H9 (cell line): ENCODE results near the gene DCTN3. TPM values are rescaled to one million over a fixed set of nuclear protein-coding genes. Genes with fewer than 3 reads are reported as not detected.

Experiments used
- DNase-seq: peaks from one replicate; pipeline ENCODE4 v3.0.0-alpha.2; 2017
- H2AFZ ChIP-seq: one replicate; pipeline ENCODE4 v1.6.1; 2013; ENCODE audit warnings: mild to moderate bottlenecking, low read length, control low read depth, moderate library complexity
- H2AK5ac ChIP-seq: 2 replicates; pipeline ENCODE4 v1.6.1; 2013; ENCODE audit warnings: low read length, control low read depth, mixed read lengths; ENCODE audit not compliant: insufficient read length
- H2BK120ac ChIP-seq: one replicate; pipeline ENCODE4 v1.6.1; 2013; ENCODE audit warnings: low read depth, mild to moderate bottlenecking, low read length, control low read depth, inconsistent platforms; ENCODE audit not compliant: poor library complexity, severe bottlenecking
- H2BK12ac ChIP-seq: 2 replicates; pipeline ENCODE4 v1.6.1; 2013; ENCODE audit warnings: low read length, control low read depth, mixed read lengths, low read depth; ENCODE audit not compliant: insufficient read length
- H2BK15ac ChIP-seq: 2 replicates; pipeline ENCODE4 v1.6.1; 2013; ENCODE audit warnings: low read depth, low read length, control low read depth
- H2BK20ac ChIP-seq: one replicate; pipeline ENCODE4 v1.6.1; 2013; ENCODE audit warnings: low read depth, mild to moderate bottlenecking, low read length, control low read depth, inconsistent platforms; ENCODE audit not compliant: poor library complexity, severe bottlenecking
- H2BK5ac ChIP-seq: 2 replicates; pipeline ENCODE4 v1.6.1; 2013; ENCODE audit warnings: low read length, control low read depth, mixed read lengths; ENCODE audit not compliant: insufficient read length
- H3K14ac ChIP-seq: 2 replicates; pipeline ENCODE4 v1.6.1; 2013; ENCODE audit warnings: low read length, control low read depth; ENCODE audit not compliant: insufficient read depth
- H3K18ac ChIP-seq: 2 replicates; pipeline ENCODE4 v1.6.1; 2013; ENCODE audit warnings: low read depth, mild to moderate bottlenecking, mixed read lengths, low read length, control low read depth; ENCODE audit not compliant: insufficient read length
- H3K23ac ChIP-seq: 2 replicates; pipeline ENCODE4 v1.6.1; 2013; ENCODE audit warnings: low read length, control low read depth, mixed read lengths, low read depth; ENCODE audit not compliant: insufficient read length
- H3K23me2 ChIP-seq: 2 replicates; pipeline ENCODE4 v1.6.1; 2013; ENCODE audit warnings: low read depth, mild to moderate bottlenecking, mixed read lengths, low read length, control low read depth; ENCODE audit not compliant: insufficient read length, poor library complexity, severe bottlenecking
- H3K27ac ChIP-seq: 2 replicates; pipeline ENCODE4 v1.5.1; 2013; ENCODE audit warnings: low read length, control low read depth, mixed read lengths, low read depth; ENCODE audit not compliant: insufficient read length
- H3K27me3 ChIP-seq: 2 replicates; pipeline ENCODE4 v1.6.1; 2013; ENCODE audit warnings: low read length, control low read depth, inconsistent platforms; ENCODE audit not compliant: insufficient read depth
- H3K4ac ChIP-seq: 2 replicates; pipeline ENCODE4 v1.6.1; 2013; ENCODE audit warnings: low read depth, mild to moderate bottlenecking, control low read depth, inconsistent platforms, low read length, moderate library complexity
- H3K4me1 ChIP-seq: 2 replicates; pipeline ENCODE4 v1.6.1; 2013; ENCODE audit warnings: low read length, control low read depth, inconsistent platforms; ENCODE audit not compliant: insufficient read depth
- H3K4me2 ChIP-seq: 2 replicates; pipeline ENCODE4 v1.6.1; 2013; ENCODE audit warnings: low read length, control low read depth, mixed read lengths; ENCODE audit not compliant: insufficient read length, insufficient read depth
- H3K56ac ChIP-seq: 2 replicates; pipeline ENCODE4 v1.6.1; 2013; ENCODE audit warnings: low read depth, mild to moderate bottlenecking, mixed read lengths, low read length, control low read depth; ENCODE audit not compliant: insufficient read length
- H3K79me1 ChIP-seq: 2 replicates; pipeline ENCODE4 v1.6.1; 2013; ENCODE audit warnings: low read depth, mild to moderate bottlenecking, moderate library complexity, low read length, control low read depth, inconsistent platforms; ENCODE audit not compliant: insufficient read depth, poor library complexity, severe bottlenecking
- H3K79me2 ChIP-seq: 2 replicates; pipeline ENCODE4 v1.6.1; 2013; ENCODE audit warnings: low read length, control low read depth, inconsistent platforms; ENCODE audit not compliant: insufficient read depth
- H3K9ac ChIP-seq: 2 replicates; pipeline ENCODE4 v1.6.1; 2013; ENCODE audit warnings: low read length, control low read depth, mixed read lengths; ENCODE audit not compliant: insufficient read length; ENCODE audit errors: extremely low read depth
- H3K9me3 ChIP-seq: one replicate; pipeline ENCODE4 v1.6.1; 2013; ENCODE audit warnings: low read depth, low read length, inconsistent platforms; ENCODE audit not compliant: control insufficient read depth
- H3T11ph ChIP-seq: one replicate; pipeline ENCODE4 v1.6.1; 2013; ENCODE audit warnings: mild to moderate bottlenecking, low read length, control low read depth, inconsistent platforms
- H4K20me1 ChIP-seq: one replicate; pipeline ENCODE4 v1.6.1; 2013; ENCODE audit not compliant: control insufficient read depth, insufficient read length, insufficient read depth
- H4K5ac ChIP-seq: 2 replicates; pipeline ENCODE4 v1.6.1; 2013; ENCODE audit warnings: low read depth, mild to moderate bottlenecking, mixed read lengths, low read length, control low read depth; ENCODE audit not compliant: insufficient read length
- H4K8ac ChIP-seq: replicated peaks from 2 replicates; pipeline ENCODE4 v1.6.1; 2013; ENCODE audit warnings: low read length, control low read depth, mixed read lengths, low read depth; ENCODE audit not compliant: insufficient read length
- H4K91ac ChIP-seq: 2 replicates; pipeline ENCODE4 v1.6.1; 2013; ENCODE audit warnings: low read depth, mild to moderate bottlenecking, moderate library complexity, mixed read lengths, low read length, control low read depth; ENCODE audit not compliant: insufficient read length
- H3K27ac Mint-ChIP-seq, 3 experiments: 2 replicates in 2 of 3; 3 replicates in 1 of 3; pipeline ENCODE4 v1.8.0; 2020 to 2021; ENCODE audit warnings: mixed read lengths in 3 of 3, mild to moderate bottlenecking in 1 of 3, moderate library complexity in 1 of 3
- H3K27me3 Mint-ChIP-seq: 2 replicates; pipeline ENCODE4 v1.8.0; 2021; ENCODE audit warnings: low read depth, mild to moderate bottlenecking, moderate library complexity, mixed read lengths
- H3K36me3 Mint-ChIP-seq, 3 experiments: 2 replicates in 2 of 3; 3 replicates in 1 of 3; pipeline ENCODE4 v1.8.0; 2020 to 2021; ENCODE audit warnings: low read depth in 3 of 3, mixed read lengths in 3 of 3; ENCODE audit not compliant: insufficient read depth in 1 of 3
- H3K4me1 Mint-ChIP-seq, 2 experiments: 2 replicates each; pipeline ENCODE4 v1.8.0; 2020; ENCODE audit warnings: mixed read lengths in 2 of 2
- H3K4me3 Mint-ChIP-seq, 2 experiments: 2 replicates in 1 of 2; 3 replicates in 1 of 2; pipeline ENCODE4 v1.8.0; 2020 to 2021; ENCODE audit warnings: mild to moderate bottlenecking in 2 of 2, mixed read lengths in 2 of 2, moderate library complexity in 1 of 2
- H3K9me3 Mint-ChIP-seq, 2 experiments: 2 replicates in 1 of 2; 3 replicates in 1 of 2; pipeline ENCODE4 v1.8.0; 2020; ENCODE audit warnings: mild to moderate bottlenecking in 2 of 2, mixed read lengths in 2 of 2, moderate library complexity in 1 of 2
- WGBS: extraction: QIAGEN DNeasy Blood & Tissue Kit; methylation state at CpG from one replicate; pipeline ENCODE4 v1.1.7; 2013; ENCODE audit warnings: missing lambda C conversion rate, low lambda C conversion rate, mixed read lengths; ENCODE audit not compliant: insufficient read length; ENCODE audit errors: extremely low coverage; 5-methylcytosine and 5-hydroxymethylcytosine counted together
- total RNA-seq: library from RNA; stranded (reverse); gene quantifications from 2 replicates; pipeline ENCODE4 v1.2.1, GENCODE V29; 2021
- TF ChIP-seq, protein P1 (sequence below): fragments of 200-600 bp; sonication (generic); conservative IDR thresholded peaks from 3 replicates; pipeline ENCODE4 v1.8.0; 2021; ENCODE audit warnings: antibody characterized with exemption, mild to moderate bottlenecking

The DCTN3 gene
- total RNA-seq, 1 experiment from 2014 or later = 40.0 TPM

- Histone ChIP-seq H3K56ac (no peak overlapping the region), H3T11ph (no peak overlapping the region), H2BK5ac (no peak overlapping the region), H2AFZ (no peak overlapping the region), H3K9me3 (no peaks in the 10 kb centered on the region), H3K79me2 (no peaks in the 10 kb centered on the region), H4K91ac (no peak overlapping the region), H3K14ac (no peak overlapping the region; the same call in 1 of the 2 replicates), H3K4me1 (0 out of 2 replicates have a peak, but pooled peaks cover 3% of the 10 kb centered on the region), H2AK5ac (no peak overlapping the region), H2BK120ac (no peak overlapping the region), H3K18ac (no peak overlapping the region), H3K4me2 (no peak overlapping the region), H3K23ac (no peak overlapping the region), H3K4ac (no peak overlapping the region), H4K5ac (no peak overlapping the region), H4K20me1 (no peaks in the 10 kb centered on the region), H4K8ac (no peak overlapping the region), H3K27me3 (peaks cover 35% of the 10 kb centered on the region), H3K79me1 (no peaks in the 10 kb centered on the region), H2BK20ac (no peak overlapping the region), H2BK12ac (no peak overlapping the region), H3K23me2 (peaks cover 9% of the 10 kb centered on the region), H3K27ac (no peak overlapping the region), H2BK15ac (no peak overlapping the region), H3K9ac (no peak overlapping the region)
- Mint-ChIP-seq H3K27ac (no peak overlapping the region), H3K4me3 (peak overlapping the region in 1 of 2 experiments; percentile 63; a peak in 1 of 5 replicates), H3K27me3 (peaks cover 59% of the 10 kb centered on the region), H3K9me3 (peaks cover 0 to 3% of the 10 kb centered on the region in 2 experiments; a peak in 2 of 5 replicates), H3K36me3 (no peaks in the 10 kb centered on the region; a peak in 2 of 7 replicates), H3K4me1 (peaks cover 17 to 32% of the 10 kb centered on the region in 2 experiments)
- DNase-seq = no peak
- TF ChIP-seq, protein P1, sequence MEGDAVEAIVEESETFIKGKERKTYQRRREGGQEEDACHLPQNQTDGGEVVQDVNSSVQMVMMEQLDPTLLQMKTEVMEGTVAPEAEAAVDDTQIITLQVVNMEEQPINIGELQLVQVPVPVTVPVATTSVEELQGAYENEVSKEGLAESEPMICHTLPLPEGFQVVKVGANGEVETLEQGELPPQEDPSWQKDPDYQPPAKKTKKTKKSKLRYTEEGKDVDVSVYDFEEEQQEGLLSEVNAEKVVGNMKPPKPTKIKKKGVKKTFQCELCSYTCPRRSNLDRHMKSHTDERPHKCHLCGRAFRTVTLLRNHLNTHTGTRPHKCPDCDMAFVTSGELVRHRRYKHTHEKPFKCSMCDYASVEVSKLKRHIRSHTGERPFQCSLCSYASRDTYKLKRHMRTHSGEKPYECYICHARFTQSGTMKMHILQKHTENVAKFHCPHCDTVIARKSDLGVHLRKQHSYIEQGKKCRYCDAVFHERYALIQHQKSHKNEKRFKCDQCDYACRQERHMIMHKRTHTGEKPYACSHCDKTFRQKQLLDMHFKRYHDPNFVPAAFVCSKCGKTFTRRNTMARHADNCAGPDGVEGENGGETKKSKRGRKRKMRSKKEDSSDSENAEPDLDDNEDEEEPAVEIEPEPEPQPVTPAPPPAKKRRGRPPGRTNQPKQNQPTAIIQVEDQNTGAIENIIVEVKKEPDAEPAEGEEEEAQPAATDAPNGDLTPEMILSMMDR = no peak
- WGBS = no CpG with 5 or more reads among the region's 63 CpGs
Measured at GRCh38 chr9:34623374-34624235, 3.3 kb upstream of the DCTN3 start.
